PFSK-1 (cell line): ENCODE measurements around the gene CHST11.

Experiments used
- POLR2AphosphoS5 ChIP-seq: IDR thresholded peaks from 2 replicates; pipeline ENCODE4 v1.6.1; 2012; ENCODE audit warnings: low read depth, mild to moderate bottlenecking, control low read depth, low read length, moderate library complexity
- SIN3A ChIP-seq: IDR thresholded peaks from 2 replicates; pipeline ENCODE4 v1.6.1; 2012; ENCODE audit warnings: mild to moderate bottlenecking, low read length, moderate library complexity, borderline replicate concordance; ENCODE audit not compliant: insufficient read depth
- TAF1 ChIP-seq: IDR thresholded peaks from 2 replicates; pipeline ENCODE4 v1.6.1; 2012; ENCODE audit warnings: low read length, control low read depth, borderline replicate concordance; ENCODE audit not compliant: insufficient read depth
- TF ChIP-seq, protein P1 (sequence below), 2 experiments: IDR thresholded peaks; 2 replicates each; pipeline versions ENCODE4 v1.6.1 to v1.8.0; 2011 to 2012; ENCODE audit warnings: low read depth in 2 of 2, low read length in 2 of 2, control low read depth in 1 of 2, inconsistent platforms in 1 of 2, mild to moderate bottlenecking in 1 of 2, moderate library complexity in 1 of 2; ENCODE audit not compliant: insufficient read depth in 1 of 2

DNA sequence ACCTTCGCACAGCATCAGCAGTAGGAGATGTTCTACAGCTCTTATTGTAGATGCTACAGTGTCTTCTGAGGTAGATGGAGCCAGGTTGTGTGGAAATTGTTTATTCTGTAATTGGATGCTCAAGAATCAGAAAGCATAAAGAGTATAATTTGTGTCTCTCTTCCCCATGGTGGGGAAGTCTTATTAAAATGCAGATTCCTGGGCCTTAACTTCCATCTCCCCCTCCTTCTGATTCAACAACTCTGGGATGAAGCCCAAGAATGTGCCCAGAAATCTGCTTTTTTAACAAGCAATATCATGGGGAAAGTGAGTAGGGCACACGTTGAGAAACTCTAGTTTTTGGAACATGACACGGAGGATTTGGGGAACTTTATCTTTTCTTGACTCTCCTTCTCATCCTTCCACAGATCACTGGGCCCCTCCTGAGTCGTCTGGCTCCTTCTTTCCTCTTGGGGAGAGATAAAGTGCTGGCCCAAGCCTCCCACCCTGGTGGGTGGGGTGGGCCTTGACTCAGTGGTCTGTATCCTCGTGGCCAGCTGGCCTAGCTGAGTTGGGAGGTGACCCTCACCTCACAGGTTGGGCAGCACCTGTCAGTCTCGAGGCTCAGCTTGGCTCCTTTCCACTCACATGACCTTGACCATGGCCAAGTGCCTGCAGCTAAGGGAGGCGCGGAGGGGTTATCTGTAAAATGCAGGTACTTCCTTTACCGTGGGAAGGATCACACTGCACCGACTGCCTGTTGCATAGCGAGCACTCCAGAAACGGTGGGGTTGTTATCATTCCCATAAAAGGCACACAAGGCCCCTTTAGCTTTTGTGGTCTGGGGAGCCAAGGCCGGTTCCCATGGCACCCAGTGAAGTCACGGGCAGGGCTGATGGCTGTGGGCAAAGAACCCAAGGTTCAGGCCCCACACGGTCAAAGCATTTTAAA lies 141.9 kb downstream of the CHST11 start:
- TF ChIP-seq POLR2AphosphoS5: no peak
- TF ChIP-seq SIN3A: no peak
- TF ChIP-seq, protein P1, sequence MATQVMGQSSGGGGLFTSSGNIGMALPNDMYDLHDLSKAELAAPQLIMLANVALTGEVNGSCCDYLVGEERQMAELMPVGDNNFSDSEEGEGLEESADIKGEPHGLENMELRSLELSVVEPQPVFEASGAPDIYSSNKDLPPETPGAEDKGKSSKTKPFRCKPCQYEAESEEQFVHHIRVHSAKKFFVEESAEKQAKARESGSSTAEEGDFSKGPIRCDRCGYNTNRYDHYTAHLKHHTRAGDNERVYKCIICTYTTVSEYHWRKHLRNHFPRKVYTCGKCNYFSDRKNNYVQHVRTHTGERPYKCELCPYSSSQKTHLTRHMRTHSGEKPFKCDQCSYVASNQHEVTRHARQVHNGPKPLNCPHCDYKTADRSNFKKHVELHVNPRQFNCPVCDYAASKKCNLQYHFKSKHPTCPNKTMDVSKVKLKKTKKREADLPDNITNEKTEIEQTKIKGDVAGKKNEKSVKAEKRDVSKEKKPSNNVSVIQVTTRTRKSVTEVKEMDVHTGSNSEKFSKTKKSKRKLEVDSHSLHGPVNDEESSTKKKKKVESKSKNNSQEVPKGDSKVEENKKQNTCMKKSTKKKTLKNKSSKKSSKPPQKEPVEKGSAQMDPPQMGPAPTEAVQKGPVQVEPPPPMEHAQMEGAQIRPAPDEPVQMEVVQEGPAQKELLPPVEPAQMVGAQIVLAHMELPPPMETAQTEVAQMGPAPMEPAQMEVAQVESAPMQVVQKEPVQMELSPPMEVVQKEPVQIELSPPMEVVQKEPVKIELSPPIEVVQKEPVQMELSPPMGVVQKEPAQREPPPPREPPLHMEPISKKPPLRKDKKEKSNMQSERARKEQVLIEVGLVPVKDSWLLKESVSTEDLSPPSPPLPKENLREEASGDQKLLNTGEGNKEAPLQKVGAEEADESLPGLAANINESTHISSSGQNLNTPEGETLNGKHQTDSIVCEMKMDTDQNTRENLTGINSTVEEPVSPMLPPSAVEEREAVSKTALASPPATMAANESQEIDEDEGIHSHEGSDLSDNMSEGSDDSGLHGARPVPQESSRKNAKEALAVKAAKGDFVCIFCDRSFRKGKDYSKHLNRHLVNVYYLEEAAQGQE (IDR thresholded peaks at IDR 0.05; ENCODE audit: insufficient read depth in 1 of 2, low read depth in 2 of 2, low read length in 2 of 2): no peak
- no peak for TF ChIP-seq TAF1
